Adipocyte (in vitro differentiated cells): ENCODE data around the gene MAP4K2.

Experiments
- DNase-seq: peaks from one replicate; pipeline ENCODE4 v3.0.0-alpha.2; 2015; ENCODE audit warnings: low read depth
- H3K27me3 ChIP-seq: replicated peaks from 2 replicates; pipeline ENCODE4 v1.7.0; 2013; ENCODE audit warnings: mild to moderate bottlenecking, low read length, moderate library complexity; ENCODE audit not compliant: control insufficient read depth, insufficient read depth
- H3K36me3 ChIP-seq: 2 replicates; pipeline ENCODE4 v1.7.0; 2013; ENCODE audit warnings: low read length, mild to moderate bottlenecking, moderate library complexity; ENCODE audit not compliant: control insufficient read depth, insufficient read depth, severe bottlenecking
- H3K4me1 ChIP-seq: 2 replicates; pipeline ENCODE4 v1.7.0; 2013; ENCODE audit warnings: mild to moderate bottlenecking, low read length, moderate library complexity; ENCODE audit not compliant: control insufficient read depth, insufficient read depth
- H3K4me3 ChIP-seq: 2 replicates; pipeline ENCODE4 v1.7.0; 2013; ENCODE audit warnings: mild to moderate bottlenecking, low read length, moderate library complexity
- H3K9ac ChIP-seq: 2 replicates; pipeline ENCODE4 v1.7.0; 2013; ENCODE audit warnings: mild to moderate bottlenecking, low read length, moderate library complexity
- H3K9me3 ChIP-seq: 2 replicates; pipeline ENCODE4 v1.7.0; 2013; ENCODE audit warnings: mild to moderate bottlenecking, low read length, moderate library complexity; ENCODE audit not compliant: control insufficient read depth

MAP4K2 gene

DNA sequence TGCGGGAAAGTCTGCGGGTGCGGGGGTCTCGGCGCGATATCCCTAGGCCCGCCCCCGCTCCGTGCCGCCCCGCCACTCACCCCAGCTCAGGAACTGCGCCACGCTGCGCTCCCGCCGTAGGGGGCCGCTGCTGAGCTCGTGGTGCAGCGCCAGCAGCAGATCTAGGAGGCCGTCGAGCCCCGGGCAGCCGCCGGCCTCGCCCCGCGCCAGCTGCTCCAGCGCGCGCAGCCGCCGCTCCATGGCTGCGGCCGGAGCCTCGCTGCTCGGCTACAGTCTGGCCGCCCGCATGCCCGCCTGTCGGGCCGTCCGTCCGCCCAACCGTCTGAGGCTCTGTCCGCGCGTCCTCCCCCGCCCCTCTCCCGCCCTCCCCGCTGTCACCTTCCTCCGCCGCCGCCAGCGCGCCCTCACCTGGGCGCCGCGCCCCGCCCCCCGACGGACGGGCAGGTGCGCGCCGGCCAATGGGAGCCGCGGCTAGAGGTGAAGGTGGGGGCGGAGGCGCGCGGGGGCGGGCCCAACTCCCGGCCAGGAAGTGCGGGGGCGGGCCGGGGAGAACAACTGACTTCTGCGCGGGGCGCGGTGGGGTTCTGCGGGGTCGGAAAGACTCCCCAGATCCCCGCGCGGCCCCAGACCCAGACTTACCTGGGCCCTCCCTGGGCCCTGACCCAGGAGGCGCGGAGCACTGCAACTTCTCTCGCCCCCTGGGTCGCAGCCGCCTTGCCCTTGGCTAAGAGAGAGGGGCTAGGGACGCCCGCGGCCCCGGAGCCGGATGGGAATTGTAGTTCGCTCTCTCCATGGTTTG lies 41.5 kb upstream of the MAP4K2 start, which contains the start of gene CDC42BPG:
TSS of gene CDC42BPG (minus strand) at position 324 of the 799 bp plus-strand sequence. CDS start at position 240, 84 bp downstream.
- Histone ChIP-seq H3K4me3 (no peak within 1 kb of the TSS), H3K9me3 (no peaks in the 10 kb centered on the region)

GRCh38 chr11:64843686-64844329 lies 40.8 kb upstream of the MAP4K2 start:
- no peak overlapping the region for H3K4me3 ChIP-seq
- DNase-seq: no peak
- H3K9ac ChIP-seq: no peak overlapping the region
- H3K36me3 ChIP-seq: no peaks in the 10 kb centered on the region
- H3K27me3 ChIP-seq: no peaks in the 10 kb centered on the region
- H3K9me3 ChIP-seq: no peaks in the 10 kb centered on the region
- no peaks in the 10 kb centered on the region for H3K4me1 ChIP-seq

More for the DNA sequence above, 41.5 kb upstream of the MAP4K2 start, which contains the start of gene CDC42BPG:
- no peaks in the 10 kb centered on the region for H3K36me3 ChIP-seq
- peaks cover 6% of the 10 kb centered on the region for H3K4me1 ChIP-seq
- no peak within 1 kb of the TSS for H3K9ac ChIP-seq
- DNase-seq: peak; percentile 84
- H3K27me3 ChIP-seq: no peaks in the 10 kb centered on the region

- H3K9ac ChIP-seq: no peak overlapping the region
- no peak for DNase-seq
- no peaks in the 10 kb centered on the region for H3K36me3 ChIP-seq
- H3K9me3 ChIP-seq: no peaks in the 10 kb centered on the region
- H3K27me3 ChIP-seq: no peaks in the 10 kb centered on the region
- no peak overlapping the region for H3K4me3 ChIP-seq
- H3K4me1 ChIP-seq: no peaks in the 10 kb centered on the region
These were observed 40.1 kb upstream of the MAP4K2 start for GRCh38 chr11:64842851-64843685.

DNA sequence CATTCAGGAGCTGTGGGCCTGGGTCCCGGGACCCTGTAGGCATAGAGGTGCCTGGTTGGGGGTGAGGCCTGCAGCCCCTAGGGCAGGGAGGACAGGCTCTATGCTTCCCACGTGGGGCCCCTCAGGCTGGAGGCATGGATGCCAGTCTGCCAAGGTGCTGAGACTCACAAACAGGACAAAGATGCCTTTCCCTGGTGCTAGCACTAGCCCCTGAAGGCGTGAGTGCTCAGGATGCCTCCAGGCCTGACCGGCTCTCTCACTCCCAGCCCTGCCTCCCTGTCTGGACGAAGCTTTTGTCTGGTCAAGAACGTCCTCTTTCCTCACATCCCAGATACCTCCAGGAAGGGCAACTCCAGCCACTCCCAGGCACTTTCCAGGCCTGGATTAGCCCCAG lies 39.3 kb upstream of the MAP4K2 start:
- no peaks in the 10 kb centered on the region for H3K9me3 ChIP-seq
- H3K27me3 ChIP-seq: no peaks in the 10 kb centered on the region
- DNase-seq: no peak
- no peaks in the 10 kb centered on the region for H3K36me3 ChIP-seq
- H3K4me3 ChIP-seq: no peak overlapping the region
- H3K4me1 ChIP-seq: no peaks in the 10 kb centered on the region
- H3K9ac ChIP-seq: no peak overlapping the region

- no peak overlapping the region for H3K9ac ChIP-seq
- H3K4me3 ChIP-seq: no peak overlapping the region
- no peaks in the 10 kb centered on the region for H3K4me1 ChIP-seq
- no peak for DNase-seq
- no peaks in the 10 kb centered on the region for H3K9me3 ChIP-seq
- H3K36me3 ChIP-seq: no peaks in the 10 kb centered on the region
- H3K27me3 ChIP-seq: no peaks in the 10 kb centered on the region
These were observed 38.8 kb upstream of the MAP4K2 start for GRCh38 chr11:64841592-64842365.

DNA sequence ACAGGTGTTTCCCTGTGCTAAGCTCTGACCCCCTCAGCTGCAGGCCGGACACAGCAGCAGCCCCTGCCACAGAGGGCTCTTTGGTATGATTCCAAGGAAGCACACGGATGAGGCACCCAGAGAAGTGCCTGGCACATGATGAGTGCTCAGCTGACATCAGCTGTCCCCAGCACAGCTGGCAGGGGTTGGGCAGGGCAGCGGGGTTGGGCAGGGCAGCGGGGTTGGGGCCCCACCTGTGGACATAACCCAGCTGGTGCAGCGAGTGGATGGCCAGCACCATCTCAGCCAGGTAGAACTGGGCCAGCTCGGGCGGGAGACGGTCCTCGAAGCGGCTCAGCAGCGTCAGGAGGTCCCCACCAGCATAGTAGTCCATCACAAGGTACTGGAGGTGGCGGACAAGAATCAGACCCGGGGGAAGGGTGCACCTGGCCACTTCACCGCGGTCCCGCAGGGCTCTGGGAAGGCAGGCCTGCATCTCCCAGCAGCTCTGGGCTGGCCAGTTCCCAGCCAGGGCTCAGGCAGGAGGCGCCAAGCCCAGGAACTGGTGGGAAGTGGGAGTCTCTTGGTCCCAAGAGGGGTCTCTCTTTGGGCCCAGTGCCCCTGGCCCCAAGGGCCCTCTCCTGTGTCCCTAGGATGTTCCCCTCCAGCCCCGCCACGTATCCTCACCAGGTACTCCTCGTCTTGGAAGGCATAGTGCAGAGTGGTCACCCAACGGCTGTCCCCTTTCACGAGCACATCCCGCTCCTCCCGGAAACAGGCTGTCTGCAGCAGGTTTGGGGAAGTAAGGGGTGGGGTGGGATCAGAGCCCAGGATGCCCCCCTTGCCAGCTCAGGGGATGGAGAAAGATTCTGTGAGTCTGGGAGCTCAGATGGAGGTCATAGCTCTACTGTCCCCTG lies 37.1 kb upstream of the MAP4K2 start:
- no peaks in the 10 kb centered on the region for H3K27me3 ChIP-seq
- H3K4me1 ChIP-seq: no peaks in the 10 kb centered on the region
- no peak overlapping the region for H3K9ac ChIP-seq
- no peaks in the 10 kb centered on the region for H3K36me3 ChIP-seq
- no peaks in the 10 kb centered on the region for H3K9me3 ChIP-seq
- DNase-seq: no peak
- no peak overlapping the region for H3K4me3 ChIP-seq

GRCh38 chr11:64839335-64839734 lies 36.3 kb upstream of the MAP4K2 start:
- no peaks in the 10 kb centered on the region for H3K27me3 ChIP-seq
- H3K4me3 ChIP-seq: no peak overlapping the region
- H3K36me3 ChIP-seq: no peaks in the 10 kb centered on the region
- no peak for DNase-seq
- H3K9me3 ChIP-seq: no peaks in the 10 kb centered on the region
- H3K4me1 ChIP-seq: no peaks in the 10 kb centered on the region
- no peak overlapping the region for H3K9ac ChIP-seq

- no peaks in the 10 kb centered on the region for H3K9me3 ChIP-seq
- no peaks in the 10 kb centered on the region for H3K27me3 ChIP-seq
- no peak for DNase-seq
- no peaks in the 10 kb centered on the region for H3K36me3 ChIP-seq
- no peak overlapping the region for H3K9ac ChIP-seq
- H3K4me1 ChIP-seq: no peaks in the 10 kb centered on the region
- no peak overlapping the region for H3K4me3 ChIP-seq
These were observed 35.8 kb upstream of the MAP4K2 start for GRCh38 chr11:64838600-64839334.

DNA sequence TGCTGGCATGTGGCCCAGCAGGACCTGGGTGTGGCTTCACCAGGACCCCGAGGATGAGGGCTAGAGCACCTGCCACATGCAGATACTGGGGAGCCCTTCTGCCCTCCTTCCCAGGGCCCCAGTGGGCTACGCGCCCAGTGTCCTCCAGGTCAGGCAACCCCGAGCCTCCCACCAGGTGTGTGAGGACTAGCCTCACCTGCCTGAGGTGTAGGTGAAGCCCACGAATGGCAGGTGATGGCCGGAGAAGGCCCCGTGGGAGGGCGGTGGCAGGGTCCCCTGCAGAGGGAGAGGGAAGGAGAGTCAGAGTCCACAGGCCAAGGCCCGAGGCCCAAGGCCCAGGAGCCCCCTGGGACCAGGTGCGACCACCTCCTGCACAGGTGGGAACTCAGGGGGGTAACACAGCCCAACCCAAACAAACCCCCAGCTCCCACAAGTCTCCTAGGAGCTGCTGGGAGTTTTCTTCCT lies 34.9 kb upstream of the MAP4K2 start:
- H3K9ac ChIP-seq: no peak overlapping the region
- H3K27me3 ChIP-seq: no peaks in the 10 kb centered on the region
- no peaks in the 10 kb centered on the region for H3K4me1 ChIP-seq
- H3K4me3 ChIP-seq: no peak overlapping the region
- no peak for DNase-seq
- no peaks in the 10 kb centered on the region for H3K36me3 ChIP-seq
- H3K9me3 ChIP-seq: no peaks in the 10 kb centered on the region
